SU-DHL-6 (cell line): ENCODE data around the gene HOXB6.

Source experiments
- EZH2phosphoT487 ChIP-seq: fragments of 200-600 bp; sonication (generic), shearing (Covaris generic); conservative IDR thresholded peaks from 2 replicates; pipeline ENCODE4 v1.6.1; 2018; ENCODE audit warnings: mild to moderate bottlenecking, antibody characterized with exemption, low read length, moderate library complexity, mixed read lengths
- TF ChIP-seq, protein P1 (sequence below): fragments of 200-600 bp; sonication (generic); IDR thresholded peaks from one replicate; pipeline ENCODE4 v1.5.1; 2017; ENCODE audit warnings: antibody characterized with exemption, mild to moderate bottlenecking, low read length, moderate library complexity; ENCODE audit not compliant: insufficient read depth, poor library complexity, severe bottlenecking

DNA sequence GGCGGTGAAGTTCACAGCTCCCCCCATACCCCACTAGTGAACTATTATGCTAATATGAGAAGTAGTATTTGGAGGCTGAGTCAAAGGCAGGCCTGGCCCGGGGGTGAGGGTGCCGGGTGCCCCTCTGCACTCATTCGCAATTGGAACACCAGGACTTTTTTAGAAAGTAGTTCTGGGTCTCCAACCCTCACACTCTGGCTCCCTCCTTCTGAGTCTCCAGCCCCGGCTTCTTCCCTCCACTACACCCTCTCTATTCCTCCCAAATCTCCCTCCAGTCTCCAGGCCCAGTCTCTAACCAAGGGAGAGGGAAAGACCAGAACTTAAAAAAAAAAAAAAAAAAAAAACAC is 48.6 kb downstream of the HOXB6 start:
- TF ChIP-seq, protein P1, sequence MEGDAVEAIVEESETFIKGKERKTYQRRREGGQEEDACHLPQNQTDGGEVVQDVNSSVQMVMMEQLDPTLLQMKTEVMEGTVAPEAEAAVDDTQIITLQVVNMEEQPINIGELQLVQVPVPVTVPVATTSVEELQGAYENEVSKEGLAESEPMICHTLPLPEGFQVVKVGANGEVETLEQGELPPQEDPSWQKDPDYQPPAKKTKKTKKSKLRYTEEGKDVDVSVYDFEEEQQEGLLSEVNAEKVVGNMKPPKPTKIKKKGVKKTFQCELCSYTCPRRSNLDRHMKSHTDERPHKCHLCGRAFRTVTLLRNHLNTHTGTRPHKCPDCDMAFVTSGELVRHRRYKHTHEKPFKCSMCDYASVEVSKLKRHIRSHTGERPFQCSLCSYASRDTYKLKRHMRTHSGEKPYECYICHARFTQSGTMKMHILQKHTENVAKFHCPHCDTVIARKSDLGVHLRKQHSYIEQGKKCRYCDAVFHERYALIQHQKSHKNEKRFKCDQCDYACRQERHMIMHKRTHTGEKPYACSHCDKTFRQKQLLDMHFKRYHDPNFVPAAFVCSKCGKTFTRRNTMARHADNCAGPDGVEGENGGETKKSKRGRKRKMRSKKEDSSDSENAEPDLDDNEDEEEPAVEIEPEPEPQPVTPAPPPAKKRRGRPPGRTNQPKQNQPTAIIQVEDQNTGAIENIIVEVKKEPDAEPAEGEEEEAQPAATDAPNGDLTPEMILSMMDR: no peak
- no peak for TF ChIP-seq EZH2phosphoT487
